Activated CD4-positive, alpha-beta T cell treated with anti-CD3 and anti-CD28 coated beads, Interleukin-2, Interleukin-4, amounts not matched to agents 100 ng/mL and 50 ng/mL, durations not matched to agents 16 hours and 8 hours (primary cell): Measurements from ENCODE around the gene PCGF1.

ENCODE experiments used
- DNase-seq: peaks from one replicate; pipeline ENCODE4 v3.0.0-alpha.2; 2020; ENCODE audit warnings: low spot score

PCGF1 gene

DNA sequence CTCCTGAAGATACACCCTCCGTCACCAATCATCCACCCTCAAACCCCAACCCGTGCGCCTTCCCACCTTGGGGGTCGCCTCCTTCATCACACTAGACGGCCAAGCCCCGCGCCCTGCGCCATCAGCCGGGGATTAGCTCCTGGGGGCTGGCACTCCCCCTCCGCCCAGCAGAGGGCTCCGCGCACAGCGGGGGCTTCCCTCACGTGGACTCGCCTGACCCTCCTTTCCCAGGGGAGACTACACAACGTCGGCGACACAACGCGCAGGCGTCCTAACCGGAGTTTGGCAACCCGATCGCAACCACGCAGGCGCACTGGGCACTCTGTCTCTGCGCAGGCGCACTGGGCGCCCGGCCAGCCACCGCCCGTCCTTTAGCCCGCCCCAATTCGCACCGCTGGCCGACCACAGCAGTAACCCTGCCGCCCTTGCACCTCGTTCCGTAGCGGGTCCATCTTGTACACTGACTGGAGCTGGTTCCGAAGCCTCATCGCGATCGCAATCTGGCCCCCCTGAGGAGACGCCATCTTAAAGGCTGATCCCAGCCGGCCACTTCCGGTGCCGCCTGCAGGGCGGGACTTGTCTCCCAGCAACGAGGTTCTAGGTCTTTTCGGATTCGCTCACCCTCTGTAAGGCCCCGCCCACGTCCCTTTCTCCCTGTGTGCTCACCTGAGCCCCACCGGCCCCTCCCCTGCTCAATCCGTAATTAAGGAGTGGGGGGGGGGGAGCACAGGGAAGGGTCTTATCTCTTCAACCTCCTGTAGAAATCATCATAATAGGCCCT is at the start of gene PCGF1:
PCGF1 (minus strand) TSS at position 551 of the 781 bp plus-strand sequence; CDS start at position 524, 27 bp downstream.
- peak; percentile 98 for DNase-seq

DNA sequence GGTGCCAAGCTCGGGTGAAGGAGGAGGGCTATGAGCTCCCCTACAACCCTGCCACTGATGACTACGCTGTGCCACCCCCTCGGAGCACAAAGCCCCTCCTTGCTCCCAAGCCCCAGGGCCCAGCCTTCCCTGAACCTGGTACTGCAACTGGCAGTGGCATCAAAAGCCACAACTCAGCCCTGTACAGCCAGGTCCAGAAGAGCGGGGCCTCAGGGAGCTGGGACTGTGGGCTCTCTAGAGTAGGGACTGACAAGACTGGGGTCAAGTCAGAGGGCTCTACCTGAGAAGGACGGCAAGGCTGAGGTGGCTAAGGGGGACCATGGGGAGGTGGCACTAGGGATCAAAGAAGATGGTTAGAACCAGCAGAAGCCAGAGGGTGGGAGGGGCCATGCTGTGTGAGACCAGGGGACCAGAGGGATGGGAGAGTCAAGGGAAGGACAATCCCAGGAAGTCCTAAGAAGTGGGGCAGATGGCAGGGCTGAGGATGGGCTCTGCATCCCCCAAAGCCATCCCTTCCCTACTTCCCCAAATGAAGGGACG is 49.4 kb upstream of the PCGF1 start:
- DNase-seq = no peak

DNA sequence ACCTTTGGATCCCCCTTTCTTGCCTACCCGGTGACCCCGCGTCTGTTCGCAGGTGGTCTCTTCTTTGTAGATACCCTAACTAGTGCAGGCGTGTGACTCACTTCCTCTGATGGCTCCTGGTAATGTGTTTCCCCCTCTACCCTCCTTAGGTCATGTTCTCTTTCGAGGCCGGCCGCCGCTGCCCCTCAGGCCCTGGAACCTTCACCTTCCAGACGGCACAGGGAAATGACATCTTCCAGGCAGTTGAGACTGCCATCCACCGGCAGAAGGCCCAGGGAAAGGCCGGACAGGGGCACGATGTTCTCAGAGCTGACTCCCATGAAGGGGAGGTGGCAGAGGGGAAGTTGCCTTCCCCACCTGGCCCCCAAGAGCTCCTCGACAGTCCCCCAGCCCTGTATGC is 48.7 kb upstream of the PCGF1 start:
- DNase-seq = no peak

DNA sequence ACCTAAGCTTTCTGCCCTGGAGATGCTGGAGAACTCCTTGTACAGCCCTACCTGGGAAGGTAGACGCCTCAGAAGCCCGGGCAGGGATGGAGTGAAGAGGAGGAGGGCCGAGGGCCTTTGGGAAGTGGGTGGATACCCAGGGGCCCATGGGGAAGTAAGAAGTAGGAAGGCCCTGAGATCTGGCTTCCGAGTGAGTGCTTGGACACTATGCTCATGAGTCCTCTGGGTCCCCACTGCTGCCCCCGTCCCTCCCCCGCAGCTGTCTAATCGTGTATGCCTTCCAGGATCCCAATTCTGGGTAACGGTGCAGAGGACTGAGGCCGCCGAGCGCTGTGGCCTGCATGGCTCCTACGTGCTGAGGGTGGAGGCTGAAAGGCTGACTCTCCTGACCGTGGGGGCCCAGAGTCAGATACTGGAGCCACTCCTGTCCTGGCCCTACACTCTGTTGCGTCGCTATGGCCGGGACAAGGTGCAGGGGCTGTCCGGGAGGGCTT is 48.2 kb upstream of the PCGF1 start:
- no peak for DNase-seq

- no peak for DNase-seq
Observed at GRCh38 chr2:74554820-74555531, 47.5 kb upstream of the PCGF1 start.

GRCh38 chr2:74553892-74554819 is 46.7 kb upstream of the PCGF1 start, which contains the start of the genes DOK1 and LOXL3:
DOK1 (plus strand) TSS chr2:74554720; CDS start chr2:74554755, 35 bp downstream.
LOXL3 (minus strand) TSS chr2:74553942; CDS start chr2:74552634, 1,308 bp downstream.
- peak; percentile 86 for DNase-seq

DNA sequence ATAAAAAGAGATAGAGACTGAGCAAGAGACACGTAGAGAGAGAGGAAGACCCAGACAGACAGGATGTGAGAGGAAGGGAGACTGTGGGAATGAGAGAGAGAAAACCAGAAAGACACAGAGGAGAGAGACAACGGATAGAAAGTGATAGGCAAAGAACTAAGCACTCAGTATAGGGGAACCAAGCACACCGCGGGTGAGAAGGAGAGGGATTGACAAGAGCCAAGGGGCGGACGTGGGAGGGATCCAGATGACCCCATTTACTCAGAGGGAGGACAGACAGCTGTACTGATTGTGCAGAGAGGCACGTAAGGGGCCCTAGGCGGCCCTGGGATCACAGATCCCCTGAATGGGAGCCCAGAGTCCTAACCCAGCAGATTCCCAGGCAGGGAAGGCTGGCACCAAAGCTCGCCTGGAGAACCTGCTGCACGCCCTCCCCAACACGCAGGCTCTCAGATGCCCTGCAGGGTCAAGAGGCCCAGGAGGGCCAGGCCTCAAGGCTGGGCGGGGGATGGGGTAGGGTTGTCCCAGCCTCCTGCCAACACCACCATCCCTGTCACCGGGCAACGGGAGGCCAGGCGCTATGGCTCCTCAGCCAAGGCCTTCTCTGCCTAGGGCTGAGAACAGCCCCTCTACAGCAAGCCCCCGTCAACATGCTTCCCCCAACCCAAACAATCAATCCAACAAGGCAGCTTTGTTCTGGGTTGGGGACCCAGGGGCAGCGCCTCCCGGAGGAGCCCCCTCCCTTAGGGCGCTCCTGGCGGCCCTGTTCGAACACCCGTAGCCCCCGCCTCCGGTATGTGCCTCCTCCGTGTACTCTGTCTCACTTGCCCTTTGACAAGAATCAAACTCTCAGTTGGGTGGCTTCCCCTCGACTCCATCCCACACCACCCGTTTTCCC is 45.7 kb upstream of the PCGF1 start:
- no peak for DNase-seq

GRCh38 chr2:74551942-74552913 is 44.7 kb upstream of the PCGF1 start:
- no peak for DNase-seq

DNA sequence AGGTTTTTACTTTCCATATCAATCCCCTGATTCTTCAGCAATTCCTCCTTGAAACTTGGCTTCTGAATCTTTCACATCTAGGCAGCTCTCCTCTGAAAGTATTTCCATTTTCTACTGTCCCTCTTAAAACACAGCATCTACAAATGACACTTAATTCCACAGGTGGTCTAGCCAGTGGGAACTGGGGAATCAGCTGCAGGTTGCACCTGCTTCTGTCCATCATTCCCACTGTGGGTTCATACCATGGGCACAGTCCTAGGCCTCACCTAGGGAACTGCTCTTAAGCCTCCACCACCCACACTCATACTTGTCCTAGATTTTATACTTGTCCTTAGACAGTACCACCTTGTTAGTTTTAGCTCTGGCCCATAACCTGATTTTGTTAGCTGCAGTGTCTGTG is 44.0 kb upstream of the PCGF1 start:
- no peak for DNase-seq

DNA sequence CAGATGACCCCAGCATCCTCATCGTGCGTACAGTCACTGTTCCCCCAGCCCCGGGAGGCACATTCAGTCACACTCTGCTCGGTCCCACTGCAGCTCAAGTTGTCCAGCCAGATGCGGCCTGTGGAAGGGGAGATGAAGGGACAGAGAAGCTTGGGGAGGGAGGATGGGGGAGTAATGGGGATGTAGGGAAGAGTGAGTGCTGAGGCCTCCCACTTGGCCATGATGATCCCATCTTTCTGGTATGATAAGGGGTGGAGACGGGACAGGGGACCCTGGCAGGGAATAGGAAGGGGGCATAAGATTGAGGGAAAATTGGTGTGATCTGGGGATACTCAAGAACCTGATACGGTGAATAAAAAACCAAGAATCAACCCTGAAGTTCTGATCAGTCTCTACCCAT is 42.7 kb upstream of the PCGF1 start:
- DNase-seq = no peak

DNA sequence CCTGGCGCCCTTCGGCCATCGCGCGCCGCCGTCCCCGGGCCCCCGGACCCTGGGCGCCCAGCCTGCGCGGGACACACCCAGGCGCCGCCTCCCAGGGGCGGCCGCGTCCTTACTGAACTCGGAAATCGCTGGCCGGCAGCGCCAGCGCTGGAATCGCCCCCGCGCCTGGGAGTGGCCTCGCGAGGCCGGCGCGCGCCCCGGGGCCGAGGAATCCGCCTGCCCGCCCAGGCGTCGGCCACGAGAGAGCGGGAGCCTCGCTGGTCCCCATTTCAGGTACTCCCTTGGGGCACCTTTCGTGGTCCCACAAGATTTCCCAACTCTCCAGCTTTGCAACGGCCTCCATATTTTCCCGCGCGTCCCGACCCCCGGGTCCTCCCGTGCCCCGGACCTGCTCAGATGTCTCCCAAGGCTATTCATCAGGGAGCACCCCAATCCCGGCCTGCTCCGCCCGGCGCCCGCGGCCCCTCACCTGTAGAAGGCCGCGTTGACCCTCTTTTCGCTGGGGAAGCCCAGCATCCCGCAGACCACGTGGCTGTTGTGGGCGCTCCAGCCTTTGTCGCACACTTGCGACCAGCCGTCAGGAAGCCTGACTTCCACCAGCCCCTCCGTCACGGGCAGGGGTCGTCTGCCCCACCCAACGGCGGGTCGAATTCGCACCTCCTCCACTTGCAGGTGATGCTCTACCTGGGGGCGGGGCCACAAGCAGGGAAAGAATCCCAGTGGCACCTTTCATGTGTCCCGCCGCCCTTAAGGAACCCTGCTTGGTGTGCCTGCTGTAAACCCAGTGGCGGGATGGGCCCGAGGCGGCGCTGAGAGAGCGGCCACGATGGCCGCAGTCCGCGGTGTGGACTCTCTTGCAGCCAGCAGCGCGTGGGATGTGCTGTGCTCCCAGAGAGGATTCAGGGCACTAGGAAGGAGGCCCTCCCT is 41.7 kb upstream of the PCGF1 start:
- DNase-seq = no peak

- no peak for DNase-seq
Observed at GRCh38 chr2:74548285-74548899, 40.9 kb upstream of the PCGF1 start.

DNA sequence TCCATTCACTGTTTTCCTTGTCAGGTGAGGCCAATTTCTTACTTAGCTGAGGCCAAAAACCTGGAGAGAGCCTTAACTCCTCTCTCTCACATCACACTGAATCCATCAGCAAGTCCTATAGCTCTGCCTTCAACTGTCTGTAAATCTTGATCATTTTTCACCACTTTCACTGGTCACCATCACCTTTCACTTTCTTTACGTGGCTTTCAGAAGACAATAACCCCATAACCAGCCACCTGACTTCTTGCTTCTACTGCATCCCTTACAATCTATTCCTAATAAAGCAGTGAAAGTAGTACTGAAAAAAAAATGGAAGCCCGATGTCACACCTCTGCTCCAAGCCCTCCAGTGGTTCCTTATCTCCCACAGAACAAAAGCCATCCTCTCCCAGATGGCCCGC is 38.5 kb upstream of the PCGF1 start:
- DNase-seq = no peak

DNA sequence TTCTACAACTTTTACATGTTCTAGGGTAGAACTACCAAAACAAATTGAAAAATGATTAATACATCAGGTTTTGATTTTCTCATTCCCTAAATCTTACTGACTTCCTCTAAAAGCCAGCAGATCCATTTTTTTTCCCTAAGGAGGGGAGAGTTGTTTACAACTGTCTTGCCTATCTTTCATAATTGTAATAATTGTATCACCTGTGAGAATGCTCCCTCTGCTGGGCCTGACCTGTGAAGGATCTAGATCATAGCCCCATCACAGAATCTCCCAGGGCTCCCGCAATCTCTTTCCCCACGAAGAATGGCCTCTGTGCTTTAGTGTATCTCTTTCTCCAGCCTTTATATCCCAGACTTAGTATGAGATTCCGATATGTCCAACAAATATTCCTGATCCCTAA is 37.1 kb upstream of the PCGF1 start:
- no peak for DNase-seq

DNA sequence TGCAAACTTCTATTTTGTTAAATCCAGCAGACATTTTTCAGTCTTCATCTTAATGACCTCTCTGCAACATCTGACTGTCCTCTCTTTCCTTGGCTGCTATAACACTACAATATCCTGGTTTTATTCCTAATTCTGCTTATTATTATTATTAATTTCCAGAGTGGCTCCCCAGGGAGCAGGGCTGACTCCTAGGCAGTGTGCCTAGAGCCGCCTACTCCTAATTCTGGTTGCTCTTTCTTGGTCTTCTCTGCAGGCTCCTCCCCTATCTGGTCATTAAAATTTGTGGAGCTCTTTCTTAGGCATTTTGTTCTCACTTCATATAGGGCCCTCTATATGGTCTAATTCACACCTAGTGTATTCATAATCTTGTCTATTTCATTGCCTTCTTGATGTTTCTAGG is 35.5 kb upstream of the PCGF1 start:
- no peak for DNase-seq

- no peak for DNase-seq
Observed at GRCh38 chr2:74540291-74540690, 32.8 kb upstream of the PCGF1 start.

DNA sequence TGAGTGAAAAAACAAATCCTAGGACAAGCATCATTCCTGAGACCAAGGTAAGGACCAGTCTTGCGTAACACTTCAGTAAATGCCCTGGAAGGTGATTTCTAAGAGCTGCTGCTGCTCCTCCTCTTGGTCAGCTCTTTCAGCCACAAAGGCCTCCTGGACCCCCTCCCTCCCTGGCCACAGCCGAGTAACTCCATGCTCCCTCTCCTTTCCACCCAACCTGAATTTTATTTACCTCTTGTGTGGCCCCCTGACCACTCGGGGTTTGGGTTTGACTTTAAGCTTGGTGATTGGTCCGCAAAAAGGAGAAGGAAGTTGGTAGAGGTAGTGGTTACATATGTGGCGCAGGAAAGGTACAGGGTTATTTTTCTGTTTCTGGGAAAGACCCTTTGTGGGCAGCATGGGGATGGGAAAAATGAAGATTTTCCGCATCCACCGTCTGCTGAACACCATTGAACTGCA is 31.4 kb upstream of the PCGF1 start:
- DNase-seq = no peak

GRCh38 chr2:74537140-74537539 is 29.6 kb upstream of the PCGF1 start:
- no peak for DNase-seq
